Measurements from ENCODE around the gene CTAG1B.
"Not testable (repeated sequence)": the region's sequence is repeated elsewhere in the genome, so short reads cannot be mapped to it uniquely, and the experiment has no call there.

The CTAG1B gene

GRCh38 chrX:154650221-154650510, 31.1 kb upstream of the CTAG1B start:
- DNase-seq (ENCODE audit: extremely low read depth, low read depth), result no peak
- H3K4me3 ChIP-seq (replicated peaks; ENCODE audit: low read depth, low read length), result no peak overlapping the region
- TF ChIP-seq CTCF (IDR thresholded peaks at IDR 0.05; ENCODE audit: low read depth, low read length, missing control alignments), result no peak

GRCh38 chrX:154649503-154650220, 30.6 kb upstream of the CTAG1B start:
- DNase-seq (ENCODE audit: extremely low read depth, low read depth), result no peak
- no peak for TF ChIP-seq CTCF (IDR thresholded peaks at IDR 0.05; ENCODE audit: low read depth, low read length, missing control alignments)
- H3K4me3 ChIP-seq (replicated peaks; ENCODE audit: low read depth, low read length), result no peak overlapping the region

GRCh38 chrX:154648931-154649330, 29.8 kb upstream of the CTAG1B start:
- no peak for DNase-seq (ENCODE audit: extremely low read depth, low read depth)
- TF ChIP-seq CTCF (IDR thresholded peaks at IDR 0.05; ENCODE audit: low read depth, low read length, missing control alignments), result no peak
- no peak overlapping the region for H3K4me3 ChIP-seq (replicated peaks; ENCODE audit: low read depth, low read length)

GRCh38 chrX:154645745-154646378, 26.8 kb upstream of the CTAG1B start:
- DNase-seq (ENCODE audit: extremely low read depth, low read depth); H3K4me3 ChIP-seq (replicated peaks; ENCODE audit: low read depth, low read length): not testable (repeated sequence)

GRCh38 chrX:154643708-154644107, 24.6 kb upstream of the CTAG1B start:
- DNase-seq (ENCODE audit: extremely low read depth, low read depth); H3K4me3 ChIP-seq (replicated peaks; ENCODE audit: low read depth, low read length): not testable (repeated sequence)

- not testable (repeated sequence) for DNase-seq (ENCODE audit: extremely low read depth, low read depth); H3K4me3 ChIP-seq (replicated peaks; ENCODE audit: low read depth, low read length)
Observed at GRCh38 chrX:154641740-154642139, 22.7 kb upstream of the CTAG1B start.

GRCh38 chrX:154633661-154634060, 14.6 kb upstream of the CTAG1B start:
- DNase-seq (ENCODE audit: extremely low read depth, low read depth), result not testable (repeated sequence)

GRCh38 chrX:154630949-154631348, 11.9 kb upstream of the CTAG1B start:
- not testable (repeated sequence) for DNase-seq (ENCODE audit: extremely low read depth, low read depth); H3K4me3 ChIP-seq (replicated peaks; ENCODE audit: low read depth, low read length)

More at GRCh38 chrX:154633661-154634060, 14.6 kb upstream of the CTAG1B start:
- not testable (repeated sequence) for H3K4me3 ChIP-seq (replicated peaks; ENCODE audit: low read depth, low read length)

GRCh38 chrX:154628960-154629359, 9.9 kb upstream of the CTAG1B start:
- not testable (repeated sequence) for H3K4me3 ChIP-seq (replicated peaks; ENCODE audit: low read depth, low read length); DNase-seq (ENCODE audit: extremely low read depth, low read depth)

GRCh38 chrX:154620767-154621414, 1.8 kb upstream of the CTAG1B start:
- DNase-seq (ENCODE audit: extremely low read depth, low read depth); H3K4me3 ChIP-seq (replicated peaks; ENCODE audit: low read depth, low read length): not testable (repeated sequence)

GRCh38 chrX:154613586-154613985, 5.5 kb downstream of the CTAG1B start:
- not testable (repeated sequence) for H3K4me3 ChIP-seq (replicated peaks; ENCODE audit: low read depth, low read length); DNase-seq (ENCODE audit: extremely low read depth, low read depth)

GRCh38 chrX:154611146-154611545, 7.9 kb downstream of the CTAG1B start:
- not testable (repeated sequence) for DNase-seq (ENCODE audit: extremely low read depth, low read depth); H3K4me3 ChIP-seq (replicated peaks; ENCODE audit: low read depth, low read length)

- not testable (repeated sequence) for DNase-seq (ENCODE audit: extremely low read depth, low read depth); H3K4me3 ChIP-seq (replicated peaks; ENCODE audit: low read depth, low read length)
Observed at GRCh38 chrX:154608823-154609222, 10.3 kb downstream of the CTAG1B start.

GRCh38 chrX:154607976-154608375, 11.1 kb downstream of the CTAG1B start:
- not testable (repeated sequence) for H3K4me3 ChIP-seq (replicated peaks; ENCODE audit: low read depth, low read length); DNase-seq (ENCODE audit: extremely low read depth, low read depth)

Measured in HFF-Myc (cell line).